Measurements from ENCODE around the gene BCAM.
A peak's percentile ranks its signal among the peaks of the same experiment; 100 is the strongest.

The BCAM gene

DNA sequence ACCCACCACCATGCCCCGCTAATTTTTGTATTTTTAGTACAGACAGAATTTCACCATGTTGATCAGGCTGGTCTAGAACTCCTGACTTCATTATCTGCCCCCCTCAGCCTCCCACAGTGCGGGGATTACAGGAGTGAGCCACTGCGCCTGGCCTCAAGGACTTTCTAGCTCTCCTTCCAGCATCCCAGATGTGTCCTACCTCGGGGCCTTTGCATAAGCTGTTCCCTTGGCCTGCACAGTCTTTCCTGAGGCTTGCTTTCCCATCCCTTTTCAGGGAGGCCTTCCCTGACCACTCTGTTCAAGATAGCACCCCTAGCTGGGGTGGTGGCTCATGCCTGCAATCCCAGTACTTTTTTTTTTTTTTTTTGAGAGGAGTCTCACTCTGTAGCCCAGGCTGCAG, 14.3 kb upstream of the BCAM start:
- DNase-seq = no peak

DNA sequence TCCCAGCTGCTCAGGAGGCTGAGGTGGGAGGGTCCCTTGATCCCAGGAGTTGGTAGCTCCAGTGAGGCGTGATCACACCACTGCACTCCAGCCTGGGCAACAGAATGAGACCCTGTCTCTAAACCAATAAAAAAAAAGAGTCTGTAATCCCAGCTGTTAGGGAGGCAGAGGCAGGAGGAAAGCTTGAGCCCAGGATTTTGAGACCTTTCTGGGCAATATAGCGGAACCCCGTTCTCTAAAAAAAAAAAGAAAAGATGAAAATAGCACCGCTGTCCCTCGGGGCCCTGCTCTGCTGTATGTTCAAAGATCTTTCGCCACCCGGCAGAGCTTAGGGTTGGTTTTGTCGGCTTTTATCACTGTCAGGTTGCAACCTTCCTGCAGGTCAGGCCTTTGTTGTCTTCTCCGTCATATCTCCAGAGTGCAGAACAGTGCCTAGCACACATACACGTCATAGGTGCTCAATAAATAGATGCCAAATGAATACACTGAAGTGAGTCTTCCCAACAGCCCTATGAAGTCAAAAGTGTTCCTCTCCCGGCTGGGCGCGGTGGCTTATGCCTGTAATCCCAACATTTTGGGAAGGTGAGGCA, 13.4 kb upstream of the BCAM start:
- no peak for DNase-seq

DNA sequence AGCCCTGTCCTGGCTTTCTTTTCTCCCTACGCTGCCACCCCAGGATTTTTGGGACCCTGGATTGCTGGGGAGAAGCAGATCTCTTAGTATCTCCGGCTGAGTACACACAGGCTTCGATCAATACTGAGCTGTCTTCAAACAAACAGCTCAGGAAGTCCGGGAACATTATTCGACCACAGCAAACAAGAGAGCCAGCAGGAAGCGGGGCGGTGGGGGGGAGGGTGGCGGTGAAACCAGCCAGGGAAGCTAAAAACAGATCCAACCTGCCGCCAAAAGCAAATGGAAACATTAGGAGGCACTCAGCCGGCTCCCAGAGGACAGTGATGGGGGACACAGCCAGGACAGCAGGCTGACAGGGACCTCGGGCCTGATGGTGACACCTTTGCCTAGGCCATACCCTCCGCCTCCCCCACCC, 12.2 kb upstream of the BCAM start:
- DNase-seq = no peak

DNA sequence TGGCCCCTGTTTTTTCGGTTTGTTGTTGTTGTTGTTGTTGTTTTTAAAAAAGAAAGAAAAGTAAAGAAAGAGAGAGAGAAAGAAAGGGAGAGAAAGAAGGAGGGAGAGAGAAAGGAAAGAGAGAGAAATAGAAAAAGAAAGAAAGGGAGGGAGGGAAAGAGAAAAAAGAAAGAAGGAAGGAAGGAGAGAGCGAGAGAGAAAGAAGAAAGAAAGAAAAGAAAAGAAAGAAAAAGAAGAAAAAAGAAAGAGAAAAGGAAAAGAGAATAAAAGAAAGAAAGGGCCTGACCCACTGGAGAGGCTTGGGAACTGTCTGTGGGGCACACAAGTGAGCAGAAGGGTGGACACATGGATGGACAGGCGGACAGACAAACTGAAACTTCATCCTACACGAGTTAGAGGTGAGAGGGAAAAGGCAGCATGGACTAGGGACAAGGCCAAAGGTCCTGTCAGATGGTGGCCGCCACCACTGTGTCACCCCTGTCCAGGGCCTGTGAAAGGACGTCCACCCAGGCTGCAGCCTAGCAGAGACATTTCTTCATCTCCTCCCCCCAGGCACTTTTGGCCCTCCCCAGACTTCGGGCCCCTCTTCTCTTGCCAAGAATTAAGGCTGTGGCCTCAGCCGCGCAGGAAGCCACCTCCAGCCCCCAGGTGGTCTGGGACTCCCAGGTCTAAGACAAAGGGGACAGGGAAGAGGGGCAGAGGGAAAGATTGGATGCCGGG, 9.1 kb upstream of the BCAM start:
- DNase-seq = no peak

DNA sequence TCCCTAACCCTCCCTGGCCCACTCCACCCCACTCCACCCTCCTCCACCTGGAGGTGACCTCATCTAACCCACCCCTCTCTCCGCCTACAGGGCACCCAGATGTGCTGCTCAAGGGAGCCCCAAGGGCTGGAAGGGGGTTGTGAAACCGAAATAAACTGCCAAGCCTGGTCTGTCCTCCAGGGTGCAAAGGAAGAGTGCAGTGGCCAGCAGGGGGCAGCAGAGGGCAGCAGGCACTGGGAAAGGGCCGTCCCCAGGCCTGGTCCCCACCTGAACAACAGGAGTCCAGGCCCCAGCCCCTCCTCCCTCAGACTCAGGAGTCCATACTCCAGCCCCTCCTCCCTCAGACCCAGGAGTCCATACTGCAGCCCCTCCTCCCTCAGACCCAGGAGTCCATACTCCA, 8.4 kb upstream of the BCAM start:
- DNase-seq = peak in 1 of 2 donors; percentile 61

DNA sequence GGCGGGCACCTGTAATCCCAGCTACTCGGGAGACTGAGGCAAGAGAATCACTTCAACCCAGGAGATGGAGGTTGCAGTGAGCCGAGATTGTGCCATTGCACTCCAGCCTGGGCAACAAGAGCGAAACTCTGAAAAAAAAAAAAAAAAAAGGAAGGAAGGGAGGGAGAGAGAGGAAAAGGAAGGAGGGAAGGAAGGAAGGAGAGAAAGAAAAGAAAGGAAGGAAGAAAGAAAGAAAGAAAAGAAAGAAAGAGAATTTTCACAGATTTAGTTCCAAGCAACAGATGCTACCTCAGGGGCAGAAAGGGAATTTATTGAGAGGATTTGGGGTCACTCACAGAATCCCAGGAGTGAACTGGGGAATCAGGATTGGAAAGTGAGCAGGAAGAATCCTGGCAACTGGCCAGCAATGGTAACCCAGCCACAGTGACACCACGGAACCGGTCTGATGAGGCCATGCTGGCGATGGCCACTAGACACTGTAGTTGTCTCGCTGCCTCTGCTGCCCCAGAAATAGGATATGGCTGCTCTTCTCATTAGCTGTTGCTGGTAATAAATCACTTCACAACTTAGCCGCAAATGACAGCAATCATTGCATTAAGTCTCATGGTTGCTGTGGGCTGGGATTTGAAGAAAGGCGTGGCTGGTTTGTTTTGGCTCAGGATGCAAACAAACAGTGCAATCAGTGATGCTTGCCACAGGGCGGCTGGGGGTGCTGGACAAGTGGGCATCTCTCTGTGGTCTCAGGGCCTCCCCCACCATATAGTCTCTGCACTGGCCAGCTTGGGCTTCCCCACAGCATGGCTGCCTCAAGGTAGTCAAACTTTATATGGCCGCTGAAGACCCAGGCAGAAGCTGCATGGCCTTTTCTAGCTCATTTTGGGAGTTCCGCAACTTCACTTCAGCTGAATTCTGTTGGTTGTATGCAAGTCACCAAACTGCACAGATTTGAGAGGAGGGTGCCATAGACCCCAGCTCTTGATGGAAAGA, 5.2 kb upstream of the BCAM start:
- DNase-seq = no peak

DNA sequence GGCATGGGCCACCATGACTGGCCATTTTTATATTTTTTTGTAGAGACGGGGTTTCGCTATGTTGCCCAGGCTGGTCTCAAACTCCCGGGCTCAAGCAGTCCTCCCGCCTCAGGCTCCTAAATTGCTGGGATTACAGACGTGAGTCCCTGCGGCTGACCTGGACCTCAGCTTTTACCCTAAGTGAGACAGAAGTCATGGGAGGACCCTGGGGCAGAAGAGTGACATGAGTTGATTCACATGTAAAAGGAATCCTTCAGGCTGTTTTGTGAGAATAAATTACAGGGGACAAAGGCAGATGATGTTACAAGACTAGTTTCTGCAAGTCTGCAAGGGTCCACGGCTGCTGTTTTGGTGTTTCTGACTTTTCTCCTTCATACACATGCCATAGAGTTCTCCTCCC, 2.6 kb upstream of the BCAM start:
- no peak for DNase-seq

DNA sequence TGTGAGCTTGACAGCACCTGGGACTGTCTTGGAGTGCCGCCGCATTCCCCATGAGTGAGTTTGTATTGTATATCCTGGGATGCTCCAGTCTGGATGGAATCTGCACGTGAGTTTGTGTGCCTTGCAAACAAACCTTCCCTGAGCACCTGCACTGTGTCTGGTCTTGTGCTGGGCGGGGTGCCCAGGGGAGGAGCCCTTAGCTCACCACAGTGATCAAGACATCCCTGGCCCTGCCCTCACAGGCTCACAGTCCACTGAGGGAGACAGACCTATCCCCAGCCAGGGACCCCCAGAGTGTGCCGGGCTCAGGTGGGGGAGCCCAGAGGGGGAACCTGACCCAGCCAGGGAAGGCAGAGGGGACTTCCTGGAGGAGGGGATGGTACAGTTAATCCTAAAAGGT, 1.7 kb upstream of the BCAM start:
- no peak for DNase-seq

DNA sequence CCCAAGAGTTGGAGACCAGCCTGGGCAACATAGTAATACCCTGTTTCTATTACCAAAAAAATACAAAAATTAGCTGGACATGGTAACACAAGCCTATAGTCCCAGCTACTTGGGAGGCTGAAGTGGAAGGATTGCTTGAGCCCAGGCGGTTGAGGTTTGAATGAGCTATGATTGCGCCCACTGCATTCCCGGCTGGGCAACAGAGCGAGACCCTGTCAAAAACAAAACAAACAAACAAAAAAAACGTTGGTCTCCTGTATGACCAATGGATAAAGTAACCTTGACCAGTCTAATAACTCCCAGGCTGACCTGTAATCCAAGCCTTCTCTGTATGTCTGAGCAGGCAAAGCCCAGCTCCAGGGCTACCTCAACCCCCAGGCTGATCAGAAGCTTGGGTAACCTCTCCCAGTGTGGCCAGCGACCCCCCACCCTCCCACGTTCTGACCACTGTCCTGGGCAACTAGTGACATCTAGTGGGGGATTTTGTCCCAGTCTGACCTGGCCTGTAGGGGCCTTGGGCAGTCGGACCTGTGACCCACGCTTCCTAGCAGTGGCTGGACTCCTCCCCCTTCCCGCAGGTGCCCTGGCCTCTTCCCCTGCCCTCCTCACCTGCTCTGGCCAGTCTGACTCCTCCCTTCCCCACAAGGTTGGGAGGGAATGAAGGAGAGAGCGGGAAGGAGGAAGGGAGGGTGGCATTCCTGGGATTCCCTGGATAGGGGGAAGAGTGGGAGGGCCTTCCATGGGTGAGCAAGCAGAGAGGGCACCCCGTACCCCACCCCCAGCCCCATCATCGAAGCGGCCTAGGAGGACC, 1.0 kb upstream of the BCAM start:
- DNase-seq = peak in 1 of 2 donors; percentile 8

DNA sequence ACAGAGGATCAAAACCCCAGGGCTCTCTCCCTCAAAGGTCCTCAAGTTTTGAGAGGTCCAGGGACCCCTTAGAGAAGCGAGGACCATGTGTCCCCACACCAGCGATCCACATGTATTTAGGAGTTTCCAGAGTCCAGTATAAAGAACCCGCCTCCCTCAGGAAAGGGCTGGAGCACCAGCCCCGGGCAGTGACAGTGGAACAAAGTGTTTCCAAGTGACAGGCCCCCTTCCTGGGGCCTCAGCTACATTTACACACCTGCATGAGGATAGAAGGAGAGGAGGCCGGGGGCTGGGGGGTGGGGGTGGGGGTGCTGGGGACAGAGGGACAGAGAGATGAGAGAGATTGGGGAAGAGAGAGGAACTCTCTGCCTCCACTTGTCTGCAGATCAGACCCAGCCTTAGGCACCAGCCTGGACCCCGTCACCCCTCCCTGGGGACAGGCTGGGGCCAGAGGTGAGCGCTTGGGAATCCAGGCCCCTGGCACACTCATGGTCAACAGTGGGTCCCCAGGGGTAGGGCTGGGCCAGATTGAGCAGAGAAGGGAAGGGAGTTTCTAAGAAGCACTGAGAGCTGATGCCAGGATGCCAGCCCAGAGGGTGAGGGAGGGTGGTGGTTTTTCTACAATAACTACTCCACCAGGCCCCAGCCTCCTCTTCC, 802 bp downstream of the BCAM start:
- no peak for DNase-seq

DNA sequence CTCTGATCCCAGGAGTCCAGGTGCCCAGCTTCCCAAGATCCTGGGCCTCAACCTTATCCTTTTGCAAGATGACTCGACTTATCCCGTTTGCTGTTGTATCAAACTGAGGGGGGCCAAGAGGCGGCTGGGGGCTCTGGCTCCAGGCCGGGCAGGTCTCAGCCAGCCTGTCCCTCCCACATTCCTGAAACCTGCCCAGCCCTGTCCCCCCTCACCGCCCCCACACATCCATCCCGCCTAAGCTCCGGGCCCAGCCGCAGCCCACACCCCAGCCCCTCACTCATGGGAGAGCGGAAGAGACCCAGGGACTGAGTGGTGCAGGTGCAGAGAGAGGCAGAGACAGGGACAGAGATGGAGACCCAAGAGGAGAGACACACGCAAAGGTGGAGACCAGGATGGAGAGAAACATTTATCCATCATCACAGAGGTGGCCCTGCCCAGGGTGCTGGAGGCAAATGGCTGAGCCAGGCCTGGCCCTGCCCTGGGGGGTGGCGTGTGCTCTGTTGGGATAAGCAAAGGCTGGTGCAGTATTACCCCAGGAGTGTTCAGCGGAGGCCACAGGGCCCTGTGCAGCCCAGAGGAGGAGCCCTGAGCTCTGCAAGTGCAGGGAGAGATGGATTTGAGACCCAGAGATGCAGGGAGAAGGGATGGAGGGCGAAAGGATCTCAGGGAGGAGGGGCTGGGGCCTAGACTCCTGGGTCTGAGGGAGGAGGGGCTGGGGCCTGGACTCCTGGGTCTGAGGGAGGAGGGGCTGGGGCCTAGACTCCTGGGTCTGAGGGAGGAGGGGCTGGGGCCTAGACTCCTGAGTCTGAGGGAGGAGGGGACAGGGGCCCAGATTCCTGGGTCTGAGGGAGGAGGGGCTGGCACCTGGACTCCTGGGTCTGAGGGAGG, 1.6 kb downstream of the BCAM start:
- no peak for DNase-seq

DNA sequence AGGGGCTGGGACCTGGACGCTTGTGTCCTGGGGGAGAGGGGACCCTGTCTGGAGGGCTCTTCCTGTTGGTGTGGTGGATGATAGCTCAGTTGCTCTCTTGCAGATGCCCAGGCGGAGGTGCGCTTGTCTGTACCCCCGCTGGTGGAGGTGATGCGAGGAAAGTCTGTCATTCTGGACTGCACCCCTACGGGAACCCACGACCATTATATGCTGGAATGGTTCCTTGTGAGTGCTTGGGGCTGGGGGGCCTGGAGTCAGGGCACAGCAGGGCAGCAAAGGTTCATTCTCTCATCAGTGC, 2.2 kb downstream of the BCAM start:
- DNase-seq = no peak

DNA sequence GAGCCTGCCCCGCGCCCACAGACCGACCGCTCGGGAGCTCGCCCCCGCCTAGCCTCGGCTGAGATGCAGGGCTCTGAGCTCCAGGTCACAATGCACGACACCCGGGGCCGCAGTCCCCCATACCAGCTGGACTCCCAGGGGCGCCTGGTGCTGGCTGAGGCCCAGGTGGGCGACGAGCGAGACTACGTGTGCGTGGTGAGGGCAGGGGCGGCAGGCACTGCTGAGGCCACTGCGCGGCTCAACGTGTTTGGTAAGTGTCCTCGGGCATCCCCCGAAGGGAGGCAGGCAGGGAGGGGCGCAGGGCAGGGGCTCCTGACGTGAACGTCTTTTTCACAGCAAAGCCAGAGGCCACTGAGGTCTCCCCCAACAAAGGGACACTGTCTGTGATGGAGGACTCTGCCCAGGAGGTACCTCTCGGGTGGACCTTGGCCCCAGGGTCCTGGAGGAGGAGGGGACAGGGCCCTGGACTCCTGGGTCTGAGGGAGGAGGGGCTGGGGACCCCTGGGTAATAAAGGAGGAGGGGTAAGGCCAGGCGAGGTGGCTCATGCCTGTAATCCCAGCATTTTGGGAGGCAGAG, 3.3 kb downstream of the BCAM start:
- no peak for DNase-seq

DNA sequence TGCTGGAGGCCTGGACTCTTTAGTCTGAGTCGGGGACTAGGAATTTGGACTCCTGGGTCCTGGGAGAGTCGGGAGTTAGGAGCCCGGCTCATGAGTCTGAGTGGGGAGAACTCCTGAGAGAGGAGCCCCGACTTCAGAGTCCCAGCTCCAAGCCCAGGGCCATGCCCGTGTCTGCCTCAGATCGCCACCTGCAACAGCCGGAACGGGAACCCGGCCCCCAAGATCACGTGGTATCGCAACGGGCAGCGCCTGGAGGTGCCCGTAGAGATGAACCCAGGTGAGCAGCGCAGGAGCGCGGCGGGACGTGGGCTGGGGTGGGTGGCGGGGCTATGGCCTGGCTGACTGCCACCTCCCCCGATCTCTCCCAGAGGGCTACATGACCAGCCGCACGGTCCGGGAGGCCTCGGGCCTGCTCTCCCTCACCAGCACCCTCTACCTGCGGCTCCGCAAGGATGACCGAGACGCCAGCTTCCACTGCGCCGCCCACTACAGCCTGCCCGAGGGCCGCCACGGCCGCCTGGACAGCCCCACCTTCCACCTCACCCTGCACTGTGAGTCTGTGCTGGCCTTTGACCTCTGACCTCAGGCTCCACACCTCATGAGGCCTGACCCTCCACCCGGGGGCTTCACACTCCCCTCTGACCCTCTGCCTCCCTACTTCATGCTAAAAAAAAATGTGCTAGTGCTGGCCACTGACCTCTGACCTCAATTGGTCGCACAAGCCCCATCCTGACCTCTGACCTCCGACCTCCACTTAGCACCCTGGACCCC, 4.4 kb downstream of the BCAM start:
- DNase-seq = no peak

DNA sequence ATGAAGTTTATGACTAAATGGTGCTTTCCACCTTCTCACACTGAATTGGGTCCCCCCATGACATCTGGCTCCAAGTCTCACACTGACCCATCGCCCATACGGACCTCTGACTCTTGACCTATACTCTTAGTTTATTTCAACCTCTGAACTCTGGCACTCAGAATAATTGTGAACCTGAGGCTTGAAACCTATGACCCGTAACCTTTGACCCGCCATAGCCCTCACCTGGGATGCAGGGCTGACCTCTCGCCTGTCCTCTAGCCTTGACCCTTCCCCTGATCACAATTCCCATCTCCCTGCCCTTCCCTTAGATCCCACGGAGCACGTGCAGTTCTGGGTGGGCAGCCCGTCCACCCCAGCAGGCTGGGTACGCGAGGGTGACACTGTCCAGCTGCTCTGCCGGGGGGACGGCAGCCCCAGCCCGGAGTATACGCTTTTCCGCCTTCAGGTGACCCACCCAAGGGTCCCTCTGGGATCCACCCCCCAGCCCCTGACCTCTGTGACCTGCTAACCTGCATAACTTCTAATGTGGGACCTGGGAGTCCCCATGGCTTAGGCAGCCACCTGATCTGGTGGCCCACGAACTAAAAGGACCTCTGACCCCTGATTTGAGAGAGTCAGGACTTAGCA, 5.1 kb downstream of the BCAM start:
- DNase-seq = no peak

DNA sequence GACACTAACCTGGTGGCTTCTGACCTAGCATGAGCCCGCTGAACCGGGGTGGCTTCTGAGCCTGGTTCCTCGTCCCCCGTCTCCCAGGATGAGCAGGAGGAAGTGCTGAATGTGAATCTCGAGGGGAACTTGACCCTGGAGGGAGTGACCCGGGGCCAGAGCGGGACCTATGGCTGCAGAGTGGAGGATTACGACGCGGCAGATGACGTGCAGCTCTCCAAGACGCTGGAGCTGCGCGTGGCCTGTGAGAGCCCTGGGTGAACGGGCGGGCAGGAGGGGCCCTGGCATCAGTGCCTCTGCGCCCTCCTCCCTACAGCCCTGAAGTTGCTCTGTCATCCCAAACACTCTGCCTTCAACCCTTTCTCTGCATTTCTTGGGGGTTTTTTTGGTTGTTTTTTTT, 5.6 kb downstream of the BCAM start:
- no peak for DNase-seq

DNA sequence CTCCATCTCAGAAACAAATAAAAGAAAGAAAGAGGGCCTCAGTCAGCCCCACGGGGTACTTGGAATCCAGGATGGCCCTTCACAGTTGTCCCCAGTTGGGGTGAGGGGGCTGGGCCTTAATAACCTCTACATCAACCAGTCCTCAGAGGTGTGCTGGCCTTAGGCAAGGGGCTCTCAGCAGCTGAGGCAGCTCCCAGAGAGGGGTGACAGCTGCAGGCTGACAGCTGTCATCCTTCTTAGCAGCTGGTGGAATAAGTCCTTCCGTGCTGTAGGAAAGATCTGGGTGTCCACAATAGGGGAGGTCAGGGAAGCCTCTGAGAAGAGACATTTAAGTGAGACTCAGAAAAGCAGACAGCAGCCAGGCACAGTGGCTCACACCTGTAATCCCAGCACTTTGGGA, 7.4 kb downstream of the BCAM start:
- DNase-seq = no peak

DNA sequence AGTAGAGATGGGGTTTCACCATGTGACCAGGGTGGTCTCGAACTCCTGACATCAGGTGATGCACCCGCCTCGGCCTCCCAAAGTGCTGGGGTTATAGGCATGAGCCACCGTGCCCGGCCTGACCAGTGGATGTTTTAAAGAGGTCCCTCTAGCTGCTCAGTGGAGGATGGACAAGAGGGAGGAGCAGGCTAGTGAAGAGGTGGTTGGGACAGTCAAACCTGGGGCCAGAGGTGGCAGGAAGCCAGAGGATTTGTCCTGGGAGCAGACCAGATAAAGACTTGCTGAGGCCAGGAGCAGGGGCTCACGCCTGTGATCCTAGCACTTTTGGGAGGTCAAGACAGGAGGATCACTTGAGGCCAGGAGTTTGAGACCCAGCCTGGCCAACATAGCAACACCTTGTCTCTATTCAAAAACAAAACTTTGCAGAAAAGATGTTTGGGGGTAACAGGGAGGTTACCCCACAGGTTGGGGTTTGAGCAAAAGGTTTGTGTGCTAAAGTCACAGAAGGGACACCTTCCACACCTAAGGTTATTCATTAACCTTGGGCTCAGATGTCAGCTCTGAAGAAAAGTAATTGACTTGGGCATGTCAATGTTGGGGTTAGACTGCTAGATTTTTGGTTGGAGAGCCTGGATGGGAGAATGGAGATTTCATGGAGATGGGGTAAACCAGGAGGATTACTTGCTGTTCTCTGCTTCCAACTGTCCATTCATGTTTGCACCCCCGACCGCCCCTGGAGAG, 9.0 kb downstream of the BCAM start:
- DNase-seq = no peak

DNA sequence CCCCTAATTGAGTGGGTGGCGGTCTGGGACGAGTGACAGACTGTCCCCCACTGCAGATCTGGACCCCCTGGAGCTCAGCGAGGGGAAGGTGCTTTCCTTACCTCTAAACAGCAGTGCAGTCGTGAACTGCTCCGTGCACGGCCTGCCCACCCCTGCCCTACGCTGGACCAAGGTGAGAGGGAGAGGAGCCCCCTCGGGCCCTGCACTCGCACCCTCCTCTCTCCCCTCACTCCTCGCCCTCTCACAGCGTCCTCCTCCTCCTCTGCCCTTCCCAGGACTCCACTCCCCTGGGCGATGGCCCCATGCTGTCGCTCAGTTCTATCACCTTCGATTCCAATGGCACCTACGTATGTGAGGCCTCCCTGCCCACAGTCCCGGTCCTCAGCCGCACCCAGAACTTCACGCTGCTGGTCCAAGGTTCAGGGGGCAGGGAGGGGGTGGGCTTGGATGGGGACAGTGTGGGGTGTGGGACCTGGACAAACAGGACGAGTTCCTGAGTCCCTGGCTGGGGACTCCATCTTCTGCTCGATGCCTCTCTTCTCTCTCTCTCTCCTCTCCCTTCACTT, 9.6 kb downstream of the BCAM start:
- DNase-seq = no peak
